B cell (primary cell): ENCODE data around the gene TANGO6.

ENCODE experiments used
- EZH2 ChIP-seq: IDR thresholded peaks from 2 replicates; pipeline ENCODE4 v1.6.1; 2012; ENCODE audit warnings: borderline replicate concordance, low read depth, mild to moderate bottlenecking, moderate library complexity, low read length; ENCODE audit not compliant: insufficient read depth, poor library complexity, severe bottlenecking
- TF ChIP-seq, protein P1 (sequence below): fragments of 200-600 bp; IDR thresholded peaks from one replicate; pipeline ENCODE4 v1.8.0; 2022; ENCODE audit warnings: antibody characterized with exemption, mild to moderate bottlenecking

GRCh38 chr16:68902969-68903345 lies 59.6 kb downstream of the TANGO6 start:
- TF ChIP-seq EZH2 = no peak
- TF ChIP-seq, protein P1, sequence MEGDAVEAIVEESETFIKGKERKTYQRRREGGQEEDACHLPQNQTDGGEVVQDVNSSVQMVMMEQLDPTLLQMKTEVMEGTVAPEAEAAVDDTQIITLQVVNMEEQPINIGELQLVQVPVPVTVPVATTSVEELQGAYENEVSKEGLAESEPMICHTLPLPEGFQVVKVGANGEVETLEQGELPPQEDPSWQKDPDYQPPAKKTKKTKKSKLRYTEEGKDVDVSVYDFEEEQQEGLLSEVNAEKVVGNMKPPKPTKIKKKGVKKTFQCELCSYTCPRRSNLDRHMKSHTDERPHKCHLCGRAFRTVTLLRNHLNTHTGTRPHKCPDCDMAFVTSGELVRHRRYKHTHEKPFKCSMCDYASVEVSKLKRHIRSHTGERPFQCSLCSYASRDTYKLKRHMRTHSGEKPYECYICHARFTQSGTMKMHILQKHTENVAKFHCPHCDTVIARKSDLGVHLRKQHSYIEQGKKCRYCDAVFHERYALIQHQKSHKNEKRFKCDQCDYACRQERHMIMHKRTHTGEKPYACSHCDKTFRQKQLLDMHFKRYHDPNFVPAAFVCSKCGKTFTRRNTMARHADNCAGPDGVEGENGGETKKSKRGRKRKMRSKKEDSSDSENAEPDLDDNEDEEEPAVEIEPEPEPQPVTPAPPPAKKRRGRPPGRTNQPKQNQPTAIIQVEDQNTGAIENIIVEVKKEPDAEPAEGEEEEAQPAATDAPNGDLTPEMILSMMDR = no peak
